Measurements from ENCODE around the gene ASXL2. TPM values are rescaled to one million over a fixed set of nuclear protein-coding genes. Genes with fewer than 3 reads are reported as not detected.

The ASXL2 gene
- total RNA-seq, 1 experiment from 2014 or later = 37.8 TPM

- TF ChIP-seq, protein P1, sequence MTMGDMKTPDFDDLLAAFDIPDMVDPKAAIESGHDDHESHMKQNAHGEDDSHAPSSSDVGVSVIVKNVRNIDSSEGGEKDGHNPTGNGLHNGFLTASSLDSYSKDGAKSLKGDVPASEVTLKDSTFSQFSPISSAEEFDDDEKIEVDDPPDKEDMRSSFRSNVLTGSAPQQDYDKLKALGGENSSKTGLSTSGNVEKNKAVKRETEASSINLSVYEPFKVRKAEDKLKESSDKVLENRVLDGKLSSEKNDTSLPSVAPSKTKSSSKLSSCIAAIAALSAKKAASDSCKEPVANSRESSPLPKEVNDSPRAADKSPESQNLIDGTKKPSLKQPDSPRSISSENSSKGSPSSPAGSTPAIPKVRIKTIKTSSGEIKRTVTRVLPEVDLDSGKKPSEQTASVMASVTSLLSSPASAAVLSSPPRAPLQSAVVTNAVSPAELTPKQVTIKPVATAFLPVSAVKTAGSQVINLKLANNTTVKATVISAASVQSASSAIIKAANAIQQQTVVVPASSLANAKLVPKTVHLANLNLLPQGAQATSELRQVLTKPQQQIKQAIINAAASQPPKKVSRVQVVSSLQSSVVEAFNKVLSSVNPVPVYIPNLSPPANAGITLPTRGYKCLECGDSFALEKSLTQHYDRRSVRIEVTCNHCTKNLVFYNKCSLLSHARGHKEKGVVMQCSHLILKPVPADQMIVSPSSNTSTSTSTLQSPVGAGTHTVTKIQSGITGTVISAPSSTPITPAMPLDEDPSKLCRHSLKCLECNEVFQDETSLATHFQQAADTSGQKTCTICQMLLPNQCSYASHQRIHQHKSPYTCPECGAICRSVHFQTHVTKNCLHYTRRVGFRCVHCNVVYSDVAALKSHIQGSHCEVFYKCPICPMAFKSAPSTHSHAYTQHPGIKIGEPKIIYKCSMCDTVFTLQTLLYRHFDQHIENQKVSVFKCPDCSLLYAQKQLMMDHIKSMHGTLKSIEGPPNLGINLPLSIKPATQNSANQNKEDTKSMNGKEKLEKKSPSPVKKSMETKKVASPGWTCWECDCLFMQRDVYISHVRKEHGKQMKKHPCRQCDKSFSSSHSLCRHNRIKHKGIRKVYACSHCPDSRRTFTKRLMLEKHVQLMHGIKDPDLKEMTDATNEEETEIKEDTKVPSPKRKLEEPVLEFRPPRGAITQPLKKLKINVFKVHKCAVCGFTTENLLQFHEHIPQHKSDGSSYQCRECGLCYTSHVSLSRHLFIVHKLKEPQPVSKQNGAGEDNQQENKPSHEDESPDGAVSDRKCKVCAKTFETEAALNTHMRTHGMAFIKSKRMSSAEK (CRISPR knock-in tag; IDR thresholded peaks at IDR 0.05; ENCODE audit: borderline replicate concordance) = no peak
- TF ChIP-seq ATF1 (CRISPR knock-in tag; IDR thresholded peaks at IDR 0.05) (no peak), HMGA2 (CRISPR knock-in tag; IDR thresholded peaks at IDR 0.05) (no peak), E2F5 (CRISPR knock-in tag; IDR thresholded peaks at IDR 0.05) (no peak)
These were observed 156.1 kb downstream of the ASXL2 start (continued) for GRCh38 chr2:25722224-25722623.

- ATAC-seq = no peak
- ChIA-PET CTCF (no interaction called here), POLR2A (no interaction called here)
- no peak overlapping the region for H3K4me3 Mint-ChIP-seq
- no peak overlapping the region for H3K27ac Mint-ChIP-seq
- no peak for DNase-seq (ENCODE audit: low spot score)
- TF ChIP-seq GTF2I (CRISPR knock-in tag; conservative IDR thresholded peaks at IDR 0.05) (no peak), JUN (CRISPR knock-in tag; IDR thresholded peaks at IDR 0.05) (no peak), NFYB (CRISPR knock-in tag; conservative IDR thresholded peaks at IDR 0.05; ENCODE audit: low read depth) (no peak), ELF4 (CRISPR knock-in tag; IDR thresholded peaks at IDR 0.05; ENCODE audit: low read depth) (no peak), NFE2L1 (CRISPR knock-in tag; IDR thresholded peaks at IDR 0.05) (no peak), MYBL2 (CRISPR knock-in tag; IDR thresholded peaks at IDR 0.05) (no peak), FOXK1 (CRISPR knock-in tag; IDR thresholded peaks at IDR 0.05) (no peak), CREM (CRISPR knock-in tag; IDR thresholded peaks at IDR 0.05) (no peak), ATF1 (CRISPR knock-in tag; IDR thresholded peaks at IDR 0.05) (no peak)
- TF ChIP-seq, protein P2, sequence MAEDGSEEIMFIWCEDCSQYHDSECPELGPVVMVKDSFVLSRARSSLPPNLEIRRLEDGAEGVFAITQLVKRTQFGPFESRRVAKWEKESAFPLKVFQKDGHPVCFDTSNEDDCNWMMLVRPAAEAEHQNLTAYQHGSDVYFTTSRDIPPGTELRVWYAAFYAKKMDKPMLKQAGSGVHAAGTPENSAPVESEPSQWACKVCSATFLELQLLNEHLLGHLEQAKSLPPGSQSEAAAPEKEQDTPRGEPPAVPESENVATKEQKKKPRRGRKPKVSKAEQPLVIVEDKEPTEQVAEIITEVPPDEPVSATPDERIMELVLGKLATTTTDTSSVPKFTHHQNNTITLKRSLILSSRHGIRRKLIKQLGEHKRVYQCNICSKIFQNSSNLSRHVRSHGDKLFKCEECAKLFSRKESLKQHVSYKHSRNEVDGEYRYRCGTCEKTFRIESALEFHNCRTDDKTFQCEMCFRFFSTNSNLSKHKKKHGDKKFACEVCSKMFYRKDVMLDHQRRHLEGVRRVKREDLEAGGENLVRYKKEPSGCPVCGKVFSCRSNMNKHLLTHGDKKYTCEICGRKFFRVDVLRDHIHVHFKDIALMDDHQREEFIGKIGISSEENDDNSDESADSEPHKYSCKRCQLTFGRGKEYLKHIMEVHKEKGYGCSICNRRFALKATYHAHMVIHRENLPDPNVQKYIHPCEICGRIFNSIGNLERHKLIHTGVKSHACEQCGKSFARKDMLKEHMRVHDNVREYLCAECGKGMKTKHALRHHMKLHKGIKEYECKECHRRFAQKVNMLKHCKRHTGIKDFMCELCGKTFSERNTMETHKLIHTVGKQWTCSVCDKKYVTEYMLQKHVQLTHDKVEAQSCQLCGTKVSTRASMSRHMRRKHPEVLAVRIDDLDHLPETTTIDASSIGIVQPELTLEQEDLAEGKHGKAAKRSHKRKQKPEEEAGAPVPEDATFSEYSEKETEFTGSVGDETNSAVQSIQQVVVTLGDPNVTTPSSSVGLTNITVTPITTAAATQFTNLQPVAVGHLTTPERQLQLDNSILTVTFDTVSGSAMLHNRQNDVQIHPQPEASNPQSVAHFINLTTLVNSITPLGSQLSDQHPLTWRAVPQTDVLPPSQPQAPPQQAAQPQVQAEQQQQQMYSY (CRISPR knock-in tag; IDR thresholded peaks at IDR 0.05) = no peak
- TF ChIP-seq, protein P3, sequence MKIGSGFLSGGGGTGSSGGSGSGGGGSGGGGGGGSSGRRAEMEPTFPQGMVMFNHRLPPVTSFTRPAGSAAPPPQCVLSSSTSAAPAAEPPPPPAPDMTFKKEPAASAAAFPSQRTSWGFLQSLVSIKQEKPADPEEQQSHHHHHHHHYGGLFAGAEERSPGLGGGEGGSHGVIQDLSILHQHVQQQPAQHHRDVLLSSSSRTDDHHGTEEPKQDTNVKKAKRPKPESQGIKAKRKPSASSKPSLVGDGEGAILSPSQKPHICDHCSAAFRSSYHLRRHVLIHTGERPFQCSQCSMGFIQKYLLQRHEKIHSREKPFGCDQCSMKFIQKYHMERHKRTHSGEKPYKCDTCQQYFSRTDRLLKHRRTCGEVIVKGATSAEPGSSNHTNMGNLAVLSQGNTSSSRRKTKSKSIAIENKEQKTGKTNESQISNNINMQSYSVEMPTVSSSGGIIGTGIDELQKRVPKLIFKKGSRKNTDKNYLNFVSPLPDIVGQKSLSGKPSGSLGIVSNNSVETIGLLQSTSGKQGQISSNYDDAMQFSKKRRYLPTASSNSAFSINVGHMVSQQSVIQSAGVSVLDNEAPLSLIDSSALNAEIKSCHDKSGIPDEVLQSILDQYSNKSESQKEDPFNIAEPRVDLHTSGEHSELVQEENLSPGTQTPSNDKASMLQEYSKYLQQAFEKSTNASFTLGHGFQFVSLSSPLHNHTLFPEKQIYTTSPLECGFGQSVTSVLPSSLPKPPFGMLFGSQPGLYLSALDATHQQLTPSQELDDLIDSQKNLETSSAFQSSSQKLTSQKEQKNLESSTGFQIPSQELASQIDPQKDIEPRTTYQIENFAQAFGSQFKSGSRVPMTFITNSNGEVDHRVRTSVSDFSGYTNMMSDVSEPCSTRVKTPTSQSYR (CRISPR knock-in tag; IDR thresholded peaks at IDR 0.05) = no peak
- H3K9me3 Mint-ChIP-seq = peaks cover 8% of the 10 kb centered on the region
- 0 out of 2 replicates have a peak, but pooled peaks cover 6% of the 10 kb centered on the region for H3K36me3 Mint-ChIP-seq
- H3K4me1 Mint-ChIP-seq = peaks cover 2% of the 10 kb centered on the region
- H3K27me3 Mint-ChIP-seq (ENCODE audit: low read depth) = no peaks in the 10 kb centered on the region
These were observed 157.7 kb downstream of the ASXL2 start for GRCh38 chr2:25720575-25720974.

All from WTC11 (cell line).